HG03139 (cell line): ENCODE measurements around the gene C1orf174.
A peak's percentile ranks its signal among the peaks of the same experiment; 100 is the strongest.

Experiments
- ATAC-seq: cut with Tn5 transposase; IDR thresholded peaks from one replicate; pipeline ENCODE4 v1.9.1; 2021; ENCODE audit not compliant: unreplicated experiment

C1orf174 gene

GRCh38 chr1:3910857-3911845 is 11.1 kb upstream of the C1orf174 start:
- no peak for ATAC-seq

GRCh38 chr1:3910049-3910731 is 10.1 kb upstream of the C1orf174 start:
- no peak for ATAC-seq

GRCh38 chr1:3909615-3910014 is 9.5 kb upstream of the C1orf174 start:
- no peak for ATAC-seq

DNA sequence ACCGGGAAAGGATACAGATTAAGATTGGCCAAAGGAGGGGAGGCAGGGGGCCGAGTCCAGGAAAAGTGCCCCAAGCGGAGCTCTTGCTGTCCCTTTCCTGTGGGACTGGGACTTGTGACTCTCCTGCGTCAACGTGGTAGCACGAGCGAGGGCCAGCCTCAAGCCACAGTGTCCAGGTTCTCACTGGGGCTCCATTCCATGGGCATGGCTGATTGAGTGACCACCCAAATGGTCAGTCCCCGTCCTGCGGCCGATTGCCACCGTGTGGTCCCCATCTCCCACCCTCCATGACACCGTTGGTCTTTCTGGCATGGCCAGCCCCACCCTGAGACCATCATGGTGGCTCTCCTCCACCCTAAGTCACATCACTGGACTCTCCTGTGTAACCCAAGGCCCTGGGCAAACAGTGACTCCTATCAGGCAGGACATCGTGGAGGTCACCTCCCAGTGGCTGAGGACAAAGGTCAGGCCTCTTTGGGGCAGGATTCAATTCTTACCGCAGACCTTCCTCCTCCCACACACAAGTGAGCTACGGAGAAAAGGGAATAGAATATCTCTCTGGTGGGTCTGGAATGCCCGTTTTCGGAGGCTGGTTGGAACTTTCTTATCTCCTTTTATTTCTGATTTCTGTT is 8.9 kb upstream of the C1orf174 start:
- ATAC-seq = no peak

DNA sequence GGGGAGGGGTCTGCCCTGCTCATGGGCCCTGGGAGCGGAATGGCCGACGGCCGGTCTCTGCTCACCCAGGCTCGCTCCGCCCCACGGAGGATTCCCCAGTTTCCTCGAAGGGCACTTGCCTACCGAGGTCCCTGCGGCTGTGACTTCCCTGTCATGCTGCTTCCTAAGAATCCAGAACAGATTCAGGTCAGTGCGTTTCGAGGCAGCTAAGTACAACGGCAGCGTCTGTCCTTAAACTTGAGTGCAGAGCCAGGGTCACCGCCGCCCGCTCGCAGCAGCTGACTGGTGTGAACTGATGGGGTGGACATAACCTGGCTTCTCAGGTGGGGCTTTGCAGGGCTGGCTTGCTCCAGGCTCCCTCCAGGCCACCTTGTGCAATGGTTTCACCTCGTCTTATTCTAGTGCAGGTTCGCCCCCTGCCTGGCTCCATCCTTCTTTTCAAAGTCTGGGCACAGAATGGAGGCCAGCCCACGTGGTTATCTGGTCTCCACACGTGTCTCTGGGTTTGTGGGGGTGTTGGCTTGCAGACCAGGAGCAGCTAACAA is 7.6 kb upstream of the C1orf174 start:
- no peak for ATAC-seq

- no peak for ATAC-seq
Observed at GRCh38 chr1:3907031-3907534, 7.0 kb upstream of the C1orf174 start.

- no peak for ATAC-seq
Observed at GRCh38 chr1:3906672-3907020, 6.6 kb upstream of the C1orf174 start.

GRCh38 chr1:3905953-3906671 is 6.0 kb upstream of the C1orf174 start:
- no peak for ATAC-seq

GRCh38 chr1:3905266-3905952 is 5.3 kb upstream of the C1orf174 start:
- no peak for ATAC-seq

DNA sequence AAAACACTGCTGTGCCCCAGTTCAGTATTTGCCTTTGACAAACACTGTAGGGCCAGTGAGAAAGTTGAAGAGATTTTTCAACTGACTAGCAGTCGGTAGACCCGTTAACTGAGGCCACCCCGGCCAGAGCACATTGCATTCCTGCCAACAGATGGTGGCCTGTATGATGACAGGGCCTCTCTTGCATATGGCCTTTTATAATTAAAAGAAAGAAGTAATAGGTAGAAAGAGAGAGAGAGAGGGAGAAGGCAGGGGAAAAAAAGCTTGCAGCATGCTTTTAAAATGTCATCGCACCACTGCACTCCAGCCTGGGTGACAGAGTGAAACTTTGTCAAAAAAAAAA is 4.7 kb upstream of the C1orf174 start:
- ATAC-seq = no peak

- ATAC-seq = no peak
Observed at GRCh38 chr1:3904006-3904842, 4.2 kb upstream of the C1orf174 start.

GRCh38 chr1:3903141-3904005 is 3.3 kb upstream of the C1orf174 start:
- no peak for ATAC-seq

DNA sequence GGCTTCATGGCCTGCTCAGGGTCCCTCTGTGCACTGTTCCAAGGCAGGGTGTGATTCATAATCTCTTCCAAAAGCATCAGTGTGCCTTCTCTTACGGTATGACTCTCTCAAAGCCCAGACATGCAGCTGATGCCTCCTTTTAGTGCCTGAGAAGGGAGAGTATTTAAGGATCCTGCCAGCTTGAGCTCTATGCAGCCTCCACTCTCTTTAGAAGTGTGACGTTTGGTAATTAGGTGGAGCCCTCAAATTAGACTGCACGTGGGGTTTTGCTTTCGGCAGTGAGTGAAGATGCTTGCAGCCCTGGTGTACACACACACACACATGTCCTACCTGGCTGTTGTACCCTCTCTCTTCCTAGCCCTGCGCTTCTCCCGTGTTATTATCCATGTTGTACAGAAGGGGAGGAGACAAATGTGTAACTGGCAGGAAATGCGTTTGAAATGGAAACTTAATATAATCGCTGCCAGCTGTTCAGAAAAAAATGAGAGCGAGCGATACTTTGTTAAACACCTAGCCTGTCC is 2.6 kb upstream of the C1orf174 start:
- ATAC-seq = no peak

- no peak for ATAC-seq
Observed at GRCh38 chr1:3902111-3902511, 2.0 kb upstream of the C1orf174 start.

- ATAC-seq = peak; percentile 51
Observed at GRCh38 chr1:3900969-3901529, 977 bp upstream of the C1orf174 start.

DNA sequence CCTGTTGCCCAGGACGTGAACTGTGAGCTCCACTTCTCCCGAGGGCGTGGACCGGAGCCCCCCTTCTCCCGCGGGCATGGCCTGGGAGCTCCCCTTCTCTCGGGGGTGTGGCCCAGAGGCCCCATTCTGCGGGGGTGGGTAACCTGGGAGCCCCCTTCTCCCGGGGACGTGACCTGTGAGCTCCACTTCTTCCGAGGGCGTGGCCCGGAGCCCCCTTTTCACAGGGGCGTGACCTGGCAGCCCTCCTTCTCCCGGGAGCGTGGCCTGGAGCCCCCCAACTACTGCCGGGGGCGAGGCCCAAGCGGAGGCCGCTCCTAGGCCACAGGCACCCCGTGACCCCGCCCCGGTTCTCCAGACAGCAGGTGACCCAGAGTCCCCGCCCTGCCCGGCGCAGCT is 320 bp downstream of the C1orf174 start:
- ATAC-seq = peak; percentile 4

- no peak for ATAC-seq
Observed at GRCh38 chr1:3898994-3899753, 898 bp downstream of the C1orf174 start.
